SU-DHL-6 (cell line): ENCODE results near the gene EPHA6.
"Not testable (repeated sequence)": the region's sequence is repeated elsewhere in the genome, so short reads cannot be mapped to it uniquely, and the experiment has no call there.

Source experiments
- H2AFZ ChIP-seq: fragments of 200-600 bp; sonication (generic); 2 replicates; pipeline ENCODE4 v1.6.1; 2014; ENCODE audit warnings: low read depth, mild to moderate bottlenecking, moderate library complexity, mixed read lengths, antibody characterized with exemption, low read length; ENCODE audit not compliant: severe bottlenecking
- H3F3A ChIP-seq: fragments of 200-600 bp; shearing (Covaris generic); 2 replicates; pipeline ENCODE4 v1.6.0; 2016; ENCODE audit warnings: antibody characterized with exemption, mild to moderate bottlenecking; ENCODE audit not compliant: insufficient read depth
- H3K27ac ChIP-seq: fragments of 200-600 bp; sonication (generic); 2 replicates; pipeline ENCODE4 v1.5.1; 2016; ENCODE audit warnings: low read depth, mild to moderate bottlenecking, low read length, moderate library complexity, mixed read lengths
- H3K27me3 ChIP-seq: fragments of 200-600 bp; sonication (generic), shearing (Covaris generic); 2 replicates; pipeline ENCODE4 v1.6.0; 2014; ENCODE audit warnings: mild to moderate bottlenecking, low read length
- H3K36me3 ChIP-seq: fragments of 200-600 bp; sonication (generic); 2 replicates; pipeline ENCODE4 v1.6.1; 2014; ENCODE audit warnings: mild to moderate bottlenecking, low read length, mixed read lengths
- H3K4me2 ChIP-seq: fragments of 300-600, 200-600 bp; shearing (Covaris generic), sonication (generic); 2 replicates; pipeline ENCODE4 v1.6.0; 2014; ENCODE audit warnings: low read length, low read depth, mild to moderate bottlenecking; ENCODE audit not compliant: poor library complexity, severe bottlenecking
- H3K4me3 ChIP-seq: fragments of 200-600 bp; sonication (generic); 2 replicates; pipeline ENCODE4 v1.5.1; 2014; ENCODE audit warnings: antibody characterized with exemption, low read length, mild to moderate bottlenecking, mixed read lengths; ENCODE audit not compliant: insufficient read depth, poor library complexity, severe bottlenecking
- H3K79me2 ChIP-seq: fragments of 200-600 bp; sonication (generic); 2 replicates; pipeline ENCODE4 v1.6.1; 2014; ENCODE audit warnings: mild to moderate bottlenecking, low read length, moderate library complexity; ENCODE audit not compliant: insufficient read depth
- H3K9ac ChIP-seq: fragments of 200-600 bp; sonication (generic); 2 replicates; pipeline ENCODE4 v1.7.0; 2014; ENCODE audit warnings: mild to moderate bottlenecking, low read length
- H3K9me2 ChIP-seq: fragments of 200-600 bp; sonication (generic); replicated peaks from 2 replicates; pipeline ENCODE4 v1.6.1; 2014; ENCODE audit warnings: low read length; ENCODE audit not compliant: insufficient read depth
- H3K9me3 ChIP-seq: fragments of 200-600 bp; sonication (generic); 2 replicates; pipeline ENCODE4 v1.6.1; 2014; ENCODE audit warnings: low read length, mixed read lengths; ENCODE audit not compliant: insufficient read depth
- H4K20me1 ChIP-seq: fragments of 200-600 bp; sonication (generic); 2 replicates; pipeline ENCODE4 v1.6.1; 2014; ENCODE audit warnings: low read depth, mild to moderate bottlenecking, antibody characterized with exemption, low read length, moderate library complexity, mixed read lengths
- EZH2phosphoT487 ChIP-seq: fragments of 200-600 bp; sonication (generic), shearing (Covaris generic); conservative IDR thresholded peaks from 2 replicates; pipeline ENCODE4 v1.6.1; 2018; ENCODE audit warnings: mild to moderate bottlenecking, antibody characterized with exemption, low read length, moderate library complexity, mixed read lengths
- TF ChIP-seq, protein P1 (sequence below): fragments of 200-600 bp; sonication (generic); IDR thresholded peaks from one replicate; pipeline ENCODE4 v1.5.1; 2017; ENCODE audit warnings: antibody characterized with exemption, mild to moderate bottlenecking, low read length, moderate library complexity; ENCODE audit not compliant: insufficient read depth, poor library complexity, severe bottlenecking

Gene EPHA6

DNA sequence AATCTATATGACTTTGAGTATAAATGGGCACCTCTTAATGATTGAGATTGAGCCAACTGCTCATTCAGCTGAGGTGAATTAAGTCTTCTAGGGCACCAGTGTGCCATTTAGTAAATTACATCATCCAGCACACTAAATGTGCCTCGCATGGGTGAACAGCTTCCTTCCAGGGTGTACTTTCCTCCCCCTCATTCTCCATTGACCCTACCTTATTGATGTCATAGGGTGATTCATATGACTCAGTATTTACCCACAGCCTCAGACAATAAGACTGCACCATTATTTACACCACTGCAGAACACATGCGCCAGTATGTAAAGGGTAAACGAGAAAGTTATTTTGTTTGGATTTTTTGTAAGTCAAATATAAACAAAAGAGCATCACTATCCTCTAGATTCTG lies 765.0 kb downstream of the EPHA6 start:
- H3K36me3 ChIP-seq = no peaks in the 10 kb centered on the region
- H3K27ac ChIP-seq = no peak overlapping the region
- H3K4me3 ChIP-seq = no peak overlapping the region
- H3K4me2 ChIP-seq = no peak overlapping the region
- H4K20me1 ChIP-seq = no peaks in the 10 kb centered on the region
- H3K9me2 ChIP-seq = no peaks in the 10 kb centered on the region
- no peak for TF ChIP-seq EZH2phosphoT487
- TF ChIP-seq, protein P1, sequence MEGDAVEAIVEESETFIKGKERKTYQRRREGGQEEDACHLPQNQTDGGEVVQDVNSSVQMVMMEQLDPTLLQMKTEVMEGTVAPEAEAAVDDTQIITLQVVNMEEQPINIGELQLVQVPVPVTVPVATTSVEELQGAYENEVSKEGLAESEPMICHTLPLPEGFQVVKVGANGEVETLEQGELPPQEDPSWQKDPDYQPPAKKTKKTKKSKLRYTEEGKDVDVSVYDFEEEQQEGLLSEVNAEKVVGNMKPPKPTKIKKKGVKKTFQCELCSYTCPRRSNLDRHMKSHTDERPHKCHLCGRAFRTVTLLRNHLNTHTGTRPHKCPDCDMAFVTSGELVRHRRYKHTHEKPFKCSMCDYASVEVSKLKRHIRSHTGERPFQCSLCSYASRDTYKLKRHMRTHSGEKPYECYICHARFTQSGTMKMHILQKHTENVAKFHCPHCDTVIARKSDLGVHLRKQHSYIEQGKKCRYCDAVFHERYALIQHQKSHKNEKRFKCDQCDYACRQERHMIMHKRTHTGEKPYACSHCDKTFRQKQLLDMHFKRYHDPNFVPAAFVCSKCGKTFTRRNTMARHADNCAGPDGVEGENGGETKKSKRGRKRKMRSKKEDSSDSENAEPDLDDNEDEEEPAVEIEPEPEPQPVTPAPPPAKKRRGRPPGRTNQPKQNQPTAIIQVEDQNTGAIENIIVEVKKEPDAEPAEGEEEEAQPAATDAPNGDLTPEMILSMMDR = no peak
- no peaks in the 10 kb centered on the region for H3K27me3 ChIP-seq
- H3F3A ChIP-seq = no peaks in the 10 kb centered on the region
- H3K9me3 ChIP-seq = no peaks in the 10 kb centered on the region
- no peak overlapping the region for H3K9ac ChIP-seq
- no peaks in the 10 kb centered on the region for H3K79me2 ChIP-seq
- no peak overlapping the region for H2AFZ ChIP-seq

DNA sequence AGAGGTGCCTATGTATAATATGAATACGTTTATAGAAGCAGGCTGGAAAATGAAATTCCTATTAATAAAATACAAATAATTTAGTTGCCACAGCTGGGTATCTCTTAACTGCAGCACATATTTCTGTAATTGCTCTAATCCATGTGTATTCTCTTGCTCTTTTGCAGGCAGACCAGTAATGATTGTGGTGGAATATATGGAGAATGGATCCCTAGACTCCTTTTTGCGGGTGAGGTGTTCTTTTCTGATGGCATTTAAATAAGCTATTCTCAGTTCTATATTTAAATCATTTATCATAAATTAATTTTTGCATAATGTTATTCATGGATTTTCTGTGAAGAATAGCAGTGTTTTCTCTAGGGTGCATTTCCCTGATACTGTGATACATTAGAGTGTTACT lies 796.2 kb downstream of the EPHA6 start:
- Histone ChIP-seq H3K27ac (no peak overlapping the region), H4K20me1 (no peaks in the 10 kb centered on the region), H3K9me2 (no peaks in the 10 kb centered on the region), H3K79me2 (no peaks in the 10 kb centered on the region), H3K9me3 (no peaks in the 10 kb centered on the region), H3K27me3 (no peaks in the 10 kb centered on the region), H3K4me3 (no peak overlapping the region), H3K9ac (no peak overlapping the region), H2AFZ (no peak overlapping the region), H3F3A (no peaks in the 10 kb centered on the region), H3K4me2 (no peak overlapping the region), H3K36me3 (no peaks in the 10 kb centered on the region)
- TF ChIP-seq, protein P1 = no peak
- no peak for TF ChIP-seq EZH2phosphoT487

DNA sequence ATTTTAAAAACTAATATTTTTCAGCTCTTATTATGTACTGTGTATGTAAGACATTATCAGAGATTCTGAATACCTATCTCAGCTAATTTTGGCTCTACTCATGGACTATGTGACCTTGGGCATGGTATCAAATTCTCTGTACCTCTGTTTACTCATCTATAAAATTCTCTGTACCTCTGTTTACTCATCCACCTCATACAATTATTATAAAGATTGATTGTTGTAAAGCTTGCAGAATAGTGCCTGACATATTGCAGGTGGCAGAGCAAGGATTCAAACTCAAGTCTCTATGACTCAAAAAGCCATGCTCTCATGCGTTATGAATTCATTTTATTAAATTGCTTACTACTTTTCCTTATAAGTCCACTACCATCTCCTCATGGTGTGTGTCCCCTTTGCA lies 798.2 kb downstream of the EPHA6 start:
- TF ChIP-seq, protein P1 = no peak
- no peak for TF ChIP-seq EZH2phosphoT487
- no peaks in the 10 kb centered on the region for H3F3A ChIP-seq
- no peak overlapping the region for H3K27ac ChIP-seq
- no peaks in the 10 kb centered on the region for H3K27me3 ChIP-seq
- no peaks in the 10 kb centered on the region for H3K36me3 ChIP-seq
- no peak overlapping the region for H3K4me3 ChIP-seq
- no peaks in the 10 kb centered on the region for H4K20me1 ChIP-seq
- H3K9me3 ChIP-seq = no peaks in the 10 kb centered on the region
- H3K9ac ChIP-seq = no peak overlapping the region
- H2AFZ ChIP-seq = no peak overlapping the region
- no peaks in the 10 kb centered on the region for H3K79me2 ChIP-seq
- H3K4me2 ChIP-seq = no peak overlapping the region
- H3K9me2 ChIP-seq = no peaks in the 10 kb centered on the region

DNA sequence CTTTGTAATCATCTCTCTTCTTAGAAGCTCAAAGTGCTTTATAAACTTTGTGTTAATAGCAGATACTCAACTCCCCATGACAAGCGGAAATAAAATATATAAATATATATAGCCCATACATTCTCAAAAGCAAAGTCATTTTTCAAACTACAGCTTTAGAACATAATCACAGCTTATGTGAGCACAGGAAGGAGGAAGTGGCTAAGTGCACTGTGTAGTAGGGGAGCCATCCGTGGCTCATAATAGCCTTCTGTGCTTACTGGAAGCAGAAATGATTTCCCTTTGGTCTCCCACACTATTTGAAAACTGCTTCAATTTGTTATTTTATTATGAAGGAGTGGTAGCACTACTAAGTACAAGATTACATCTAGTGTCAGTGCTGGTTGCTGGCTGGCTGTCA lies 798.7 kb downstream of the EPHA6 start:
- Histone ChIP-seq H3K4me2 (no peak overlapping the region), H3F3A (no peaks in the 10 kb centered on the region)

DNA sequence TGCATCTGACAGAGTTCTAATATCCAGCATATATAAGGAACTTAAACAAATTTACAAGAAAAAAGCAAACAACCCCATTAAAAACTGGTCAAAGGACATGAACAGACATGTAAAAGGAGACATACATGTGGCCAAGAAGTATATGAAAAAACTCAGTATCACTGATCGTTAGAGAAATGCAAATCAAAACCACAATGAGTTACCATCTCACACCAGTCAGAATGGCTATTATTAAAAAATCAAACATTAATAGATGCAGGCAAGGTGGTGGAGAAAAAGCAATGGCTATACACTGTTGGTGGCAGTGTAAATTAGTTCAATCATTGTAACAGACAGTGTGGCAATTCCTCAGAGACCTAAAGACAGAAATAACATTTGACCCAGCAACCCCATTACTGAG lies 806.1 kb downstream of the EPHA6 start:
- not testable (repeated sequence) for H3K4me3 ChIP-seq, H3K79me2 ChIP-seq, H3K9ac ChIP-seq, H4K20me1 ChIP-seq, H3K9me3 ChIP-seq, H2AFZ ChIP-seq, H3K27me3 ChIP-seq, H3K36me3 ChIP-seq, H3K27ac ChIP-seq, H3F3A ChIP-seq, H3K4me2 ChIP-seq, H3K9me2 ChIP-seq

More for the DNA sequence above, 798.7 kb downstream of the EPHA6 start:
- Histone ChIP-seq H3K36me3 (no peaks in the 10 kb centered on the region), H3K9me3 (no peaks in the 10 kb centered on the region), H3K4me3 (no peak overlapping the region), H3K9ac (no peak overlapping the region), H3K27ac (no peak overlapping the region), H3K9me2 (no peaks in the 10 kb centered on the region), H2AFZ (no peak overlapping the region), H4K20me1 (no peaks in the 10 kb centered on the region), H3K79me2 (no peaks in the 10 kb centered on the region), H3K27me3 (no peaks in the 10 kb centered on the region)
- no peak for TF ChIP-seq EZH2phosphoT487
- TF ChIP-seq, protein P1 = no peak
